ENCODE results near the gene KRT77.

KRT77 gene

GRCh38 chr12:52676163-52676562 is 27.2 kb downstream of the KRT77 start:
- TF ChIP-seq CTCF (conservative IDR thresholded peaks at IDR 0.05; ENCODE audit: control insufficient read depth, insufficient read depth, low read depth, low read length) = no peak
- no peak for DNase-seq (ENCODE audit: low read depth)
- H3K4me3 ChIP-seq (ENCODE audit: control insufficient read depth, low read depth, low read length) = no peak overlapping the region

GRCh38 chr12:52675301-52675701 is 28.0 kb downstream of the KRT77 start:
- H3K4me3 ChIP-seq (ENCODE audit: control insufficient read depth, low read depth, low read length) = no peak overlapping the region
- DNase-seq (ENCODE audit: low read depth) = no peak
- no peak for TF ChIP-seq CTCF (conservative IDR thresholded peaks at IDR 0.05; ENCODE audit: control insufficient read depth, insufficient read depth, low read depth, low read length)

- DNase-seq (ENCODE audit: low read depth) = no peak
- no peak for TF ChIP-seq CTCF (conservative IDR thresholded peaks at IDR 0.05; ENCODE audit: control insufficient read depth, insufficient read depth, low read depth, low read length)
- no peak overlapping the region for H3K4me3 ChIP-seq (ENCODE audit: control insufficient read depth, low read depth, low read length)
Observed at GRCh38 chr12:52674433-52674775, 28.9 kb downstream of the KRT77 start.

GRCh38 chr12:52673713-52674432 is 29.5 kb downstream of the KRT77 start:
- H3K4me3 ChIP-seq (ENCODE audit: control insufficient read depth, low read depth, low read length) = no peak overlapping the region
- TF ChIP-seq CTCF (conservative IDR thresholded peaks at IDR 0.05; ENCODE audit: control insufficient read depth, insufficient read depth, low read depth, low read length) = no peak
- DNase-seq (ENCODE audit: low read depth) = no peak

GRCh38 chr12:52673217-52673616 is 30.1 kb downstream of the KRT77 start:
- TF ChIP-seq CTCF (conservative IDR thresholded peaks at IDR 0.05; ENCODE audit: control insufficient read depth, insufficient read depth, low read depth, low read length) = no peak
- no peak overlapping the region for H3K4me3 ChIP-seq (ENCODE audit: control insufficient read depth, low read depth, low read length)
- DNase-seq (ENCODE audit: low read depth) = no peak

GRCh38 chr12:52672321-52672933 is 30.9 kb downstream of the KRT77 start:
- no peak for TF ChIP-seq CTCF (conservative IDR thresholded peaks at IDR 0.05; ENCODE audit: control insufficient read depth, insufficient read depth, low read depth, low read length)
- no peak for DNase-seq (ENCODE audit: low read depth)
- H3K4me3 ChIP-seq (ENCODE audit: control insufficient read depth, low read depth, low read length) = no peak overlapping the region

All from fibroblast of mammary gland (primary cell).